Adrenal gland (tissue), 5 donors: Measurements from ENCODE around the gene SPAG9.

Experiments used
- POLR2A ChIP-seq, 2 donors: fragments of 450-650 bp; IDR thresholded peaks; one replicate each; pipeline ENCODE4 v1.6.1; 2017; ENCODE audit warnings: antibody characterized with exemption in 2 of 2, mild to moderate bottlenecking in 2 of 2, moderate library complexity in 1 of 2
- TF ChIP-seq, protein P1 (sequence below), 6 experiments: fragments of 450-650 bp in 4 of 6; fragments of 200-600 bp in 2 of 6; sonication (generic) in 1 of 6; IDR thresholded peaks; 1 replicate in 5 of 6; 2 replicates in 1 of 6; pipeline versions ENCODE4 v1.5.1 to v1.8.0; 2016 to 2021; ENCODE audit warnings: antibody characterized with exemption in 6 of 6, mild to moderate bottlenecking in 2 of 6, moderate library complexity in 1 of 6
- donor health status: DM: no; HTN: no; CAD: no.

DNA sequence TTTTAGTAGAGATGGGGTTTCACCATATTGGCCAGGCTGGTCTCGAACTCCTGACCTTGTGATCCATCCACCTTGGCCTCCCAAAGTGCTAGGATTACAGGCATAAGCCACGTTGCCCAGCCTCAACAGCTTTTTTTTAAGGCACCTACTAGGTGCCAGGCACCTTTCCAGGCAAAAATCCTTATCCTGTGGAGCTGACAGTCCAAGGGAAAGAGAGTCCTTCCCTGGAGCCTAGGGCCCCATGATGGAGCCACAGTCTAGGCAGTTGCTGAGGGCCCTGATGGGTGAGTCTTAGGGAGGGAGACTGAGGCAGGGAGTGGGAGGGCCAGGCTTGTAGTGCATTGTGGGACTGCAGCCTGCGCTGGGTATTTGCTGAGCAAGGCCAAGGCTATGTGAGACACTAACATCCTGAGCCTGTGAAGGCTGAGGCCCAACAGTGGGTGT is 174.9 kb downstream of the SPAG9 start:
- TF ChIP-seq, protein P1, sequence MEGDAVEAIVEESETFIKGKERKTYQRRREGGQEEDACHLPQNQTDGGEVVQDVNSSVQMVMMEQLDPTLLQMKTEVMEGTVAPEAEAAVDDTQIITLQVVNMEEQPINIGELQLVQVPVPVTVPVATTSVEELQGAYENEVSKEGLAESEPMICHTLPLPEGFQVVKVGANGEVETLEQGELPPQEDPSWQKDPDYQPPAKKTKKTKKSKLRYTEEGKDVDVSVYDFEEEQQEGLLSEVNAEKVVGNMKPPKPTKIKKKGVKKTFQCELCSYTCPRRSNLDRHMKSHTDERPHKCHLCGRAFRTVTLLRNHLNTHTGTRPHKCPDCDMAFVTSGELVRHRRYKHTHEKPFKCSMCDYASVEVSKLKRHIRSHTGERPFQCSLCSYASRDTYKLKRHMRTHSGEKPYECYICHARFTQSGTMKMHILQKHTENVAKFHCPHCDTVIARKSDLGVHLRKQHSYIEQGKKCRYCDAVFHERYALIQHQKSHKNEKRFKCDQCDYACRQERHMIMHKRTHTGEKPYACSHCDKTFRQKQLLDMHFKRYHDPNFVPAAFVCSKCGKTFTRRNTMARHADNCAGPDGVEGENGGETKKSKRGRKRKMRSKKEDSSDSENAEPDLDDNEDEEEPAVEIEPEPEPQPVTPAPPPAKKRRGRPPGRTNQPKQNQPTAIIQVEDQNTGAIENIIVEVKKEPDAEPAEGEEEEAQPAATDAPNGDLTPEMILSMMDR (IDR thresholded peaks at IDR 0.05), result no peak
- TF ChIP-seq POLR2A (IDR thresholded peaks at IDR 0.05), result no peak
